Activated T-cell treated with anti-CD3 and anti-CD28 coated beads, Interleukin-2, amount 50 U/mL, for 72 hours (primary cell): ENCODE measurements around the gene MT2A. TPM values are rescaled to one million over a fixed set of nuclear protein-coding genes. Genes with fewer than 3 reads are reported as not detected.
A peak's percentile ranks its signal among the peaks of the same experiment; 100 is the strongest.
"Not testable (repeated sequence)": the region's sequence is repeated elsewhere in the genome, so short reads cannot be mapped to it uniquely, and the experiment has no call there.

Experiments
- ATAC-seq, 2 donors: fragments of 150-1000 bp; cut with Tn5 transposase; replicated peaks in 1 of 2; 2 replicates each; pipeline ENCODE4 v1.10.0; 2021; ENCODE audit warnings: moderate library complexity in 2 of 2, mild to moderate bottlenecking in 1 of 2
- DNase-seq, 2 donors: peaks; one replicate each; pipeline ENCODE4 v3.0.0; 2021 to 2022; ENCODE audit warnings: mixed read lengths in 1 of 2
- H3K27ac Mint-ChIP-seq: one replicate; pipeline ENCODE4 v1.8.0; 2022; ENCODE audit warnings: mild to moderate bottlenecking, moderate library complexity, mixed read lengths
- H3K27me3 Mint-ChIP-seq: one replicate; pipeline ENCODE4 v1.8.0; 2022; ENCODE audit warnings: low read depth, mixed read lengths
- H3K36me3 Mint-ChIP-seq, 2 donors: one replicate each; pipeline ENCODE4 v1.8.0; 2022; ENCODE audit warnings: mixed read lengths in 2 of 2, mild to moderate bottlenecking in 1 of 2; ENCODE audit not compliant: insufficient read depth in 2 of 2
- H3K4me1 Mint-ChIP-seq: one replicate; pipeline ENCODE4 v1.8.0; 2022; ENCODE audit warnings: low read depth, mixed read lengths
- H3K4me3 Mint-ChIP-seq, 2 donors: one replicate each; pipeline ENCODE4 v1.8.0; 2022; ENCODE audit warnings: mild to moderate bottlenecking in 2 of 2, mixed read lengths in 2 of 2, moderate library complexity in 2 of 2
- H3K9me3 Mint-ChIP-seq, 2 donors: one replicate each; pipeline ENCODE4 v1.8.0; 2022; ENCODE audit warnings: mixed read lengths in 2 of 2
- total RNA-seq, 2 donors: library from RNA; stranded (reverse); gene quantifications; one replicate each; pipeline ENCODE4 v1.2.3, GENCODE V29; 2022

The MT2A gene
- total RNA-seq, 2 donors from 2014 or later, result 391 to 529 TPM

DNA sequence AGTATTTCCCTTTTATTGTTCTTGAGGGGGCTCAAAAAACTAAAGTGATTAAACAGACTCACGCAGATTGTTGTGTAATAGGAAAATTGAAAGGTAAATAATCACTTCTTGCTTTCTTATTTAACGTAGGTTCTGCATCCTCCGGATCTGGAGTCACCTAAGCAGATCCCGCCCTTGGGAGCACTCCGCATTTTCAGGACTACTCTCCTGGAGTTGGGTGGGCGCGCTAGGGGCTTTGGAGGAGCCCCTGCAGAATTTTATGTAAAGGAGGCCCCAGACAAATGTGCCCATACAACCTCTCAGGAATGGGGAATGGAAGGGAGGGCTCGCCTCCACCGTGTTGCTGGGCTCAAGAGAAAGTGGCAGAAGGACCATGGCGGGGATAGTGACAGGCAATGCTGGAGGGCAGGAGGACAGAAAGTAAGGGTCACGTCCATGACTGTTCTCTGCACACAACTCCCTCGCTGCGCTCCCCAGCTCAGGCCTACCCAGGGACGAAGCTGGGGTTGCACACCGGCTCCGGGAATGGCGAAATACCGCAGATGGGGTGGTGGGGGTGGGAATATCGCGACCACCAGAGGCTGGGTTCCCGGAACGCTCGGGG lies 8.3 kb downstream of the MT2A start:
- Mint-ChIP-seq H3K36me3 (peaks cover 0 to 2% of the 10 kb centered on the region in 2 donors), H3K27ac (no peak overlapping the region)
- no peak for ATAC-seq

DNA sequence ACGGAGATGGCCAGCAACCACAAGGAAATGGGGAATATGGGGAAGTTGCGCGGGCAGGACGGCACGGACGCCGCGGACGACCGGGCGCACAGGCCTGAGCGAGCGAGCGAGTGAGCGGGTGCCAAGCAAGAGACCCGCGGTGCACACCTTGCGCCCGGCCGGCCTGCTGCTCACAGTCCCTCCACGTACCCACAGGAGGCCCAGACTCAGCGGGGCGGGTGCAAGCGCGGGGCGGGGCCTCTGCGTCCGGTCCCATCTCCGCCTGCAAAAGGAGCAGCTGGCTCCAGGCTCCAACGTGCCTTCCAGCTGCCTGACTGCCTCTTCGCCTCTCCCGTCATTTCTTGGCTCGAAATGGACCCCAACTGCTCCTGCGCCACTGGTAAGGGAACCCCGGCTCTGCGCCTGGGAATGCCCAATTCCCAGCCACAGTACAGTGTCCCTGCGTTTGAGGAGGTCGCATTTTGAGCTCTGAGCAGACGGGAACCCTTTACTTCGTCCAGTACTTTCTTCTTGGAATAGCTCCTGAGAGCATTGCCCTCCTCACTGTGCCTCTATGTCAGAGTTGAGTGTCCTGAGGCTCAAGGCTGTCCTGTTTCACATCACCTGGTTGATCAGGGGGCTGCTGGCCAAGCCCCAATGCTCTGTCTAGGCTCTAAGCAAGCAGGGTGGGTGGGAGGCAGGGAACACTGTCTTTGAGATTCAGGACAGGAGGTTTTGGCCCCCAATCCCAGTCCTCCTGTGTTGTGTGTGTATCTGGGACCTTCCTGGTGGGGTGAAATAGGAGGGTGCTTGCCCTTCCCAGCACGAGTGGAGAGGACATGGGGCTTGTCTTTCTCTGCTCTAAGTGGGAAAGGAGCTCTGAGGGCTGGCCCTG lies 9.1 kb downstream of the MT2A start:
- Mint-ChIP-seq H3K4me1 (peaks cover 60% of the 10 kb centered on the region), H3K27me3 (no peaks in the 10 kb centered on the region), H3K9me3 (peaks cover 0 to 3% of the 10 kb centered on the region in 2 donors), H3K36me3 (peaks cover 0 to 2% of the 10 kb centered on the region in 2 donors), H3K27ac (no peak overlapping the region), H3K4me3 (peak overlapping the region; percentile 67 to 83)
- DNase-seq (peak; percentile 77 to 84), ATAC-seq (peak; percentile 59 to 71)

More for the DNA sequence above, 8.3 kb downstream of the MT2A start:
- Mint-ChIP-seq H3K4me1 (peaks cover 64% of the 10 kb centered on the region), H3K9me3 (peaks cover 0 to 3% of the 10 kb centered on the region in 2 donors), H3K4me3 (peak overlapping the region; percentile 67 to 83), H3K27me3 (no peaks in the 10 kb centered on the region)
- DNase-seq, result no peak

DNA sequence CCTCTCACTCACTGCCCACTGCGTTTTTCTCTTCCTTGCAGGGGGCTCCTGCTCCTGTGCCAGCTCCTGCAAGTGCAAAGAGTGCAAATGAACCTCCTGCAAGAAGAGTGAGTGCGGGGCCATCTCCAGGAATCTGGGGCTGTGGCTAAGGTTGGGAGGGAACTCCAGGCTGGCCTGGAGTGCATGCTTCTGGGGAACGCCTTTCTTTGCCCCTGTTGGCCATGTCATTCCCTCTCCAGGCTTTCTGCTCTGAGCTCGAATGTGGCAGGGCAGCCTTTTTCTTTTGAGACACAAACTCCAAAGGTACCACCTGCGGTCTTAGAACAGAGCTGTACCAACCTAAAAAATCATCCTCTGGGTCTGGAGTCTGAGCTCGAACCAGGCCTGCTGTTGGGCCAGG lies 9.8 kb downstream of the MT2A start:
- peak overlapping the region in 1 of 2 donors; percentile 83 for H3K4me3 Mint-ChIP-seq
- H3K27ac Mint-ChIP-seq, result no peak overlapping the region
- H3K9me3 Mint-ChIP-seq, result peaks cover 0 to 3% of the 10 kb centered on the region in 2 donors
- DNase-seq (no peak), ATAC-seq (no peak)
- peaks cover 53% of the 10 kb centered on the region for H3K4me1 Mint-ChIP-seq
- peaks cover 0 to 1% of the 10 kb centered on the region in 2 donors for H3K36me3 Mint-ChIP-seq
- H3K27me3 Mint-ChIP-seq, result no peaks in the 10 kb centered on the region

DNA sequence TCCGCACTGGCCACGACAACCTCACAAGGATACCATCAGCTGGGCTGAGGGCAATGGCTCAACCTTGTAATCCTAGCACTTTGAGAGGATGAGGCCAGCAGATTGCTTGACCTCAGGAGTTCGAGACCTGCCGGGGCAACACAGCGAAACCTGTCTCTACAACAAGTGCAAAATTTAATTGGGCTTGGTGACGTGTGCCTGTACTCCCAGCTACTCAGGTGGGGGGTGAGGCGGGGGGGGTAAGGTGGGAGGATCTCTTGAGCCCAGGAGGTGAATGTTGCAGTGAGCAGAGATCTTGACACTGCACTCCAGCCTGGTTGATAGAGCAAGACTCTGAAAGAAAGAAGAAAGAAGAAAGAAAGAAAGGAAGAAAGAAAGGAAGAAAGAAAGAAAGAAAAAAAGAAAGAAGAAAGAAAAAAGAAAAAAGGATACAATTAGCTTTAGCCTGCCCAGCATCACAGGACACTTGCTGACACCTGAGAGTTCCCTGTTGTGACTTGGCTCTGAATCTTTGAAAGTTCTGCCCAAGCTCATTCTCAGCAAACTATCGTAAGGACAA lies 12.0 kb downstream of the MT2A start:
- H3K27me3 Mint-ChIP-seq, result no peaks in the 10 kb centered on the region
- H3K36me3 Mint-ChIP-seq, result peaks cover 0 to 4% of the 10 kb centered on the region in 2 donors
- no peak overlapping the region for H3K4me3 Mint-ChIP-seq
- DNase-seq (no peak), ATAC-seq (no peak)
- H3K9me3 Mint-ChIP-seq, result peaks cover 0 to 3% of the 10 kb centered on the region in 2 donors
- peaks cover 30% of the 10 kb centered on the region for H3K4me1 Mint-ChIP-seq
- H3K27ac Mint-ChIP-seq, result no peak overlapping the region

DNA sequence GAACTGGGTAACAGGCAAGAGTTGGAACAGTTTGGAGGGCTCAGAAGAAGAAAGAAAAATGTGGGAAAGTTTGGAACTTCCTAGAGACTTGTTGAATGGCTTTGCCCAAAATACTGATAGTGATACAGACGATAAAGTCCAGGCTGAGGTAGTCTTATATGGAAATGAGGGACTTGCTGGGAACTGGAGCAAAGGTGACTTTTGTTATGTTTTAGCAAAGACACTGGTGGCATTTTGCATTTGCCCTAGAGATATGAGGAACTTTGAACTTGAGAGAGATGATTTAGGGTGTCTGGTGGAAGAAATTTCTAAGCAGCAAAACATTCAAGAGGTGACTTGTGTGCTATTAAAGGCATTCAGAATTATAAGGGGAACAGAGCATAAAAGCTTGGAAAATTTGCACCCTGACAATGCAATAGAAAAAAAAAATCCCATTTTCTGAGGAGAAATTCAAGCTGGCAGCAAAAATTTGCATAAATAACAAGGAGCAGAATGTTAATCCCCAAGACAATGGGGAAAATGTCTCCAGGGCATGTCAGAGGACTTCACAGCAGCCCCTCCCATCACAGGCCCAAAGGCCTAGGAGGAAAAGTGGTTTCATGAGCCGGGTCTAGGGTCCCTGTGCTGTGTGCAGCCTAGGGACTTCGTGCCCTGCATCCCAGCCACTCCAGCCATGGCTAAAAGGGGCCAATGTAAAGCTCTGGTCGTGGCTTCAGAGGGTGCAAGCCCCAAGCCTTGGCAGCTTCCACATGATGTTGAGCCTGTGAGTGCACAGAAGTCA lies 13.5 kb downstream of the MT2A start:
- H3K27me3 Mint-ChIP-seq, H3K27ac Mint-ChIP-seq, H3K9me3 Mint-ChIP-seq, H3K36me3 Mint-ChIP-seq, ATAC-seq, H3K4me3 Mint-ChIP-seq, DNase-seq: not testable (repeated sequence)
- peaks cover 28% of the 10 kb centered on the region for H3K4me1 Mint-ChIP-seq

DNA sequence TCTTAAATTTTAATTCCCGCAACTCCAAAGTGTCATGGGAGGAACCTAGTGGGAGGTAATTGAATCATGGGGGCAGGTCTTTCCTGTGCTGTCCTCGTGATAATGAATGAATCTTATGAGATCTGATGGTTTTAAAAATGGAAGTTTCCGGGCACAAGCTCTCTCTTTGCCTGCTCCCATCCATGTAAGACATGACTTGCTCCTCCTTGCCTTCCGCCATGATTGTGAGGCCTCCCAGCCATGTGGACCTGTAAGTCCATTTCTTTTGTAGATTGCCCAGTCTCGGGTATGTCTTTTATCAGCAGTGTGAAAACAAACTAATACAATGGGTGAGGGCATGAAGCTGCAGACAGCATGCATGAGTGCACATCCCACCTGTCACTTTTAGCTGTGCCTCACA lies 14.8 kb downstream of the MT2A start:
- DNase-seq, H3K27me3 Mint-ChIP-seq, H3K4me3 Mint-ChIP-seq, H3K36me3 Mint-ChIP-seq, ATAC-seq, H3K9me3 Mint-ChIP-seq, H3K27ac Mint-ChIP-seq: not testable (repeated sequence)
- H3K4me1 Mint-ChIP-seq, result peaks cover 17% of the 10 kb centered on the region

DNA sequence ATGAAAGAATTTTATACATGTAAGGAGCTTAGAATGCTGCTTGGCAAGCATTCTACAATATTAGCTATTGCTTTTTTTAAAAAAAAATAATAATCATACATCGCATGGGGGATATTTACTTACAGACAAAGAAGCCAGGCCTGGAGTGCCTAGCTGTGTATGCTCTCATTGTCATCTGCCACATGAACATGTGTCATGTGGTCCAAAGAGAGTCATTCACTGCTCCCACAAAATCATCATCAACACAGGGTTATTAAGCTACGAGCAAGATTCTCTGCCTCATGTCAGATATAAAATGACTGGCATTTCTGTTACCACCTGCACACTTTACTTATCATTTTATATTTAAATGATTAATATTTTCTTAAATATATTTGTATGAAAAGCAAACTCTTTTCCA lies 15.3 kb downstream of the MT2A start:
- peaks cover 0 to 3% of the 10 kb centered on the region in 2 donors for H3K9me3 Mint-ChIP-seq
- ATAC-seq (no peak), DNase-seq (no peak)
- peaks cover 0 to 4% of the 10 kb centered on the region in 2 donors for H3K36me3 Mint-ChIP-seq
- H3K4me3 Mint-ChIP-seq, result no peak overlapping the region
- no peak overlapping the region for H3K27ac Mint-ChIP-seq
- H3K4me1 Mint-ChIP-seq, result peaks cover 13% of the 10 kb centered on the region
- no peaks in the 10 kb centered on the region for H3K27me3 Mint-ChIP-seq

DNA sequence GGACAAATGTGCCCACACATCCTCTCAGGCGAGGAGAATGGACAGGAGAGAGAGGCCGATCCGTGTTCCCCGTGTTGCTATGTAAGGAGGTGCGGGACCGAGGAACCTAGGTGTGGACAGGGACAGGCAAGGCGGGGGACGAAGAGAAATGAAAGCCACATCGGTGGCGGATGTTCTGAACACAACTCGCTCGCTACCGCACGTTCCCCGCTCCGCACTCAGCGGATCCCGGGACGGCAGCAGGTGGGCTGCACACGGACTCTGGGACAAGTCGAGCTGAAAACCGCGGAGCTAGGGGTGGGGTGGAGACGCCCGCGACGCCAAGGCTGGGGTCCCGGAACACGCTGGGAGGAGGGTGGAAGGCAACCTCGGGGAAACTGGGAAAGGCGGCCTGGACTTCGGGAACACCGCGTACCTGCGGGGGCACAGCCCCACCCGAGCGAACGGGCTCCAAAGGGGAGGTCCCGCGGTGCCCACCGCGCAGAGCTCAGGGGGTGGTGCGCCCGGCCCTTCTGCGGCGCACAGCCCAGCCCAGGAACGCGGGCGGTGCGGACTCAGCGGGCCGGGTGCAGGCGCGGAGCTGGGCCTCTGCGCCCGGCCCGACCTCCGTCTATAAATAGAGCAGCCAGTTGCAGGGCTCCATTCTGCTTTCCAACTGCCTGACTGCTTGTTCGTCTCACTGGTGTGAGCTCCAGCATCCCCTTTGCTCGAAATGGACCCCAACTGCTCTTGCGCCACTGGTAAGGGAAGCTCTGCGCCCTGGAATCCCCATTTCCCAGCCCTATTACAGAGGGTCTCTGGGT lies 17.0 kb downstream of the MT2A start, which contains the start of gene MT1E:
Gene MT1E, plus strand, starts transcription at position 642 of the 803 bp plus-strand sequence. Its CDS starts 71 bp downstream, at position 713.
- H3K9me3 Mint-ChIP-seq, result peaks cover 0 to 3% of the 10 kb centered on the region in 2 donors
- ATAC-seq (peak; percentile 96), DNase-seq (peak; percentile 79 to 84)
- peak within 1 kb of the TSS; percentile 88 to 95 for H3K4me3 Mint-ChIP-seq
- peaks cover 0 to 4% of the 10 kb centered on the region in 2 donors for H3K36me3 Mint-ChIP-seq
- peak within 1 kb of the TSS; percentile 74 for H3K27ac Mint-ChIP-seq
- H3K4me1 Mint-ChIP-seq, result peaks cover 15% of the 10 kb centered on the region
- peaks cover 6% of the 10 kb centered on the region for H3K27me3 Mint-ChIP-seq

DNA sequence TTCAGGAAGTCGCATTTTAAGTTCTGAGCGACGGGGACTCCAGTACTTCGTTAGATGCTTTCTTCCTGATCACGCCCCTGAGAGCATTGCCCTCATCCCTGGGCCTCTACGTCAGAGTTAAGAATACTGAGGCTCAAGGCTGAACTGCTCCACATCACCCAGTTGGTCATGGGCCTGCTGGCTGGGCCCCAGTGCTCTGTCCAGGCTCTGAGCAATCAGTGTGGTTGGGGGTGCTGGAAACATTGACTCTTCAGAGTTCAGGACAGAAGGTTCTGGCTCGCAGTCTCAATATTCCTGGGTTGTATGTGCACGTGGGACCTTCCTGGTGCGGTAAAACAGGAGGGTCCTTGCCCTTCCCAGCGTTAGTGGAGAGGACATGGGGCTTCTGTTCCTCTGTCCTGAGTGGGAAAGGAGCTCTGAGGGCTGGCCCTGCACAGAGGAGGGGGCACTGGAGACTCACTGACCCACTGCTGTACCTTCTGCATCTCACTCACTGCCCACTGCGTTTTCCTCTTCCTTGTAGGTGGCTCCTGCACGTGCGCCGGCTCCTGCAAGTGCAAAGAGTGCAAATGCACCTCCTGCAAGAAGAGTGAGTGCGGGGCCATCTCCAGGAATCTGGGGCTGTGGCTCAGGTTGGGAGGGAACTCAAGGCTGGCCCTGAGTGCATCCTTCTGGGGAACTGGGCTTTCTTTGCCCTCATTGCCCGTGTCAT lies 17.7 kb downstream of the MT2A start:
- H3K27me3 Mint-ChIP-seq, result peaks cover 13% of the 10 kb centered on the region
- ATAC-seq (peak; percentile 32 to 44), DNase-seq (no peak)
- H3K9me3 Mint-ChIP-seq, result peaks cover 0 to 3% of the 10 kb centered on the region in 2 donors
- H3K4me1 Mint-ChIP-seq, result peaks cover 19% of the 10 kb centered on the region
- H3K27ac Mint-ChIP-seq, result no peak overlapping the region
- peak overlapping the region; percentile 88 to 95 for H3K4me3 Mint-ChIP-seq
- peaks cover 0 to 4% of the 10 kb centered on the region in 2 donors for H3K36me3 Mint-ChIP-seq

DNA sequence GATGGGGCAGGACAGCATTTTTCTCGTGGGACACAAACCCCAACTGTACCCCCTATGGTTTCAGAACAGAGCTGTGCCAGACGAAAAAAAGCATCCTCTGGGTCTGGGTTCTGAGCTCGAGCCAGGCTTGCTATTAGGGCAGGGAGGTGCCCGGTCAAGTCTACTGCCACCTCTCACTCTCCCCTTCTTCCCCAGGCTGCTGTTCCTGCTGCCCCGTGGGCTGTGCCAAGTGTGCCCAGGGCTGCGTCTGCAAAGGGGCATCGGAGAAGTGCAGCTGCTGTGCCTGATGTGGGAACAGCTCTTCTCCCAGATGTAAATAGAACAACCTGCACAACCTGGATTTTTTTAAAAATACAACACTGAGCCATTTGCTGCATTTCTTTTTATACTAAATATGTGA lies 18.3 kb downstream of the MT2A start:
- Mint-ChIP-seq H3K4me3 (peak overlapping the region; percentile 88 to 95), H3K36me3 (peaks cover 0 to 4% of the 10 kb centered on the region in 2 donors), H3K27me3 (peaks cover 19% of the 10 kb centered on the region), H3K4me1 (peaks cover 21% of the 10 kb centered on the region), H3K9me3 (peaks cover 0 to 3% of the 10 kb centered on the region in 2 donors), H3K27ac (no peak overlapping the region)
- no peak for ATAC-seq
- no peak for DNase-seq

DNA sequence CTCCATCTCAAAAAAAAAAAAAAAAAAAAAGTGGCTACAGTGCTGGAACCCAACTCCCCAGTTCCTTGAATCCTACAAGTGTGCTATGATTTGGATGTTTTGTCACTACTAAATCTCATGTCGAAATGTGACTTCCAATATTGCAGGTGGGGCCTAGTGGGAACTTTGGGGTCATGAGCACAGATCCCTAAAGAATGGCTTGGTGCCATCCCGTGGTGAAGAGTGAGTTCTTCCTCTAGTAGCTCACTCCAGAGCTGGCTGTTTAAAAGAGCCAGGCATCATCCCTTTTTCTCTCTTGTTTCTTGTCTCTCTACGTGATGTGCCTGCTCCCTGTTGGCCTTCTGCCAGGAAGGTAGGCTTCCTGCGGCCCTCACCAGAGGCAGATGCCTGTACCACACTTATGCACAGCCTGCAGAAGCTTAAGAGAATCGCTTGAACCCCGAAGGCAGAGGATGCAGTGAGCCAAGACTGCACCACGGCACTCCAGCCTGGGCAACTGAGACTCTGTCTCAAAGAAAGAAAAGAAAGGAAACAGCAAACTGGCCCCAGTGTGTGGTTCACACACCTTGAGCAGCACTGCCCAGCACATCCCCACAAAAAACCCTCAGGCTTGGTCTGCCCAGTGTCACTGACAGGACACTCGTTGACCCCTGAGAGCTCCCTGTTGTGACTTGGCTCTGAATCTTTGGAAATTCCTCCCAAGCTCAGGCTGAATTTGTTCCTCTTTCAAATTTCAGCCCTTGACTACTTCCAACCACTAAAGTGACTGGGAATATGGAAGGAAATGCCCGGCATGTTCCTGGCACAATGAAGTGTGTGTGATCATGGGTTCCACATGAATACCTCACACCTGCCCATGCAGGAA lies 20.3 kb downstream of the MT2A start:
- H3K9me3 Mint-ChIP-seq, result no peaks in the 10 kb centered on the region
- peaks cover 36% of the 10 kb centered on the region for H3K4me1 Mint-ChIP-seq
- H3K27me3 Mint-ChIP-seq, result peaks cover 36% of the 10 kb centered on the region
- no peak overlapping the region for H3K27ac Mint-ChIP-seq
- H3K36me3 Mint-ChIP-seq, result peaks cover 0 to 1% of the 10 kb centered on the region in 2 donors
- H3K4me3 Mint-ChIP-seq, result no peak overlapping the region
- ATAC-seq (no peak), DNase-seq (no peak)
